ENCODE data around the gene DMRTB1.
"Not testable (repeated sequence)": the region's sequence is repeated elsewhere in the genome, so short reads cannot be mapped to it uniquely, and the experiment has no call there.

Gene DMRTB1

DNA sequence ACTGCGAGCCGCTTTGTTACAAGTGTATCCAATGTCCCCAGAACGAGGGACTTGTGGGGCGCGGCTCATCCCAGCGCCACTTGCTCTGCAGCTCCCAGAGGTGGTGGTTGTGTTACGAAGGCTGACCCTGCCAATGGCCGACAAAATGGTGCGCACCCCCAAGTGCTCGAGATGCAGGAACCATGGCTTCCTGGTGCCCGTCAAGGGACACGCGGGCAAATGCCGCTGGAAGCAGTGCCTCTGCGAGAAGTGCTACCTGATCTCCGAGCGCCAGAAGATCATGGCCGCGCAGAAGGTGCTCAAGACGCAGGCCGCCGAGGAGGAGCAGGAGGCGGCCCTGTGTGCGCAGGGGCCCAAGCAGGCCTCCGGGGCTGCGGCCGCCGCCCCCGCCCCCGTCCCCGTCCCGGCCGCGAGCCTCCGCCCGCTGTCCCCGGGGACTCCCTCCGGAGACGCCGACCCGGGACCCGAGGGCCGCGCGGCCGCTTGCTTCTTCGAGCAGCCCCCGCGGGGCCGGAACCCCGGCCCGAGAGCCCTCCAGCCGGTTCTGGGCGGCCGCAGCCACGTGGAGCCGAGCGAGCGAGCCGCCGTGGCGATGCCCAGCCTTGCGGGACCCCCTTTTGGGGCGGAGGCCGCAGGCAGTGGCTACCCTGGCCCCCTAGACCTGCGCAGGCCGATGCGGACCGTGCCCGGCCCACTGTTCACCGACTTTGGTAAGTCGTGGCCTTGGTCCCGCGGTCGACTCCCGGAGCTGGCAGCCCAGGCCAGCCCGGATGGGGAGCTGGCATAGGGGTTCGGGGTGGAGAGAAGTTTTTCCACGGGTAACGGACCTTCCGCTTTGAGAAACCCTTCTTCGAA is at the start of gene DMRTB1:
Gene DMRTB1 (plus strand): TSS at position 79 of the 855 bp plus-strand sequence. CDS start 55 bp downstream, at position 134.
- no peak for DNase-seq

GRCh38 chr1:53409695-53410094 is 49.5 kb upstream of the DMRTB1 start:
- DNase-seq = no peak

DNA sequence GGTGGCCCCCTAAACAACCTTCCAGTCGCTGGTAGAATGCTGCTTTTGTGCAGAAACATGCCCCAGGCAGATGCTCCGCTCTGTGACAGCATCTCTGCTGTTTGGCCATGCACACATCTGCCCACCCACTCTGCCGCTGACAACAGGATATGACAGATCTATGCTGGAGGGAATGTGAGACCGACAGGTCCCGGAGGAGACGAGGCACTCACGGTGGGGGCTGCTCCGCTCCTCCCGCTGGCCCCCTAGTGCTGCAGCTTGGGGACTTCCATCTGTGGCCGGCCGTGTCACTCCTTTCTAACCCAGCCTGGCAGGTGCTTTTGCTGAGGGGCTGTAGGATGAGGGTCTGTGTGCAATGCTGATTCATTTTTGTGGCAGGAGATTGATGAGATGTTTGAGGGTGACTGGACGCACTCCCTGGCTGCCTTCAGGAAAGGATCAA is 49.1 kb upstream of the DMRTB1 start:
- DNase-seq = peak; percentile 24

DNA sequence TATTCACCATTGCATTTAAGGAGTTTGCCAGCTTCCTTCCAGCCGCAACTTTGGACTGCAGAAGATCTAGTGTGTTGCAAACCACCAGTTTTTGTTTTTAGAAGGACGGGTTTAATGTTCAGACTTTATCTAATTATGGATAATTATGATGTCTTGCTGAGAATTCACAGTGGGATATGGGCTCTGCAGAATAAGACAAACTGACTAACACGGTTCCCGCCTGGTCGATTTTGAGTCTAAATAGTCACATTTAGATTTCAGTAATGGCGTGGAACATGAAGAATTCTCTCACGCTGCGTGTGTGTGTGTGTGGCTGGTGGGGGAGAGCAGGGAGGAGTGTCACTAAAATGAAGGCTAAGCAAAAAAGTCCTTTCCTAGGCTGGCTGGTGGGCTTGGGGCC is 48.5 kb upstream of the DMRTB1 start:
- DNase-seq = no peak

- peak; percentile 14 for DNase-seq
Observed at GRCh38 chr1:53411541-53412152, 47.6 kb upstream of the DMRTB1 start.

- no peak for DNase-seq
Observed at GRCh38 chr1:53412285-53413174, 46.7 kb upstream of the DMRTB1 start.

DNA sequence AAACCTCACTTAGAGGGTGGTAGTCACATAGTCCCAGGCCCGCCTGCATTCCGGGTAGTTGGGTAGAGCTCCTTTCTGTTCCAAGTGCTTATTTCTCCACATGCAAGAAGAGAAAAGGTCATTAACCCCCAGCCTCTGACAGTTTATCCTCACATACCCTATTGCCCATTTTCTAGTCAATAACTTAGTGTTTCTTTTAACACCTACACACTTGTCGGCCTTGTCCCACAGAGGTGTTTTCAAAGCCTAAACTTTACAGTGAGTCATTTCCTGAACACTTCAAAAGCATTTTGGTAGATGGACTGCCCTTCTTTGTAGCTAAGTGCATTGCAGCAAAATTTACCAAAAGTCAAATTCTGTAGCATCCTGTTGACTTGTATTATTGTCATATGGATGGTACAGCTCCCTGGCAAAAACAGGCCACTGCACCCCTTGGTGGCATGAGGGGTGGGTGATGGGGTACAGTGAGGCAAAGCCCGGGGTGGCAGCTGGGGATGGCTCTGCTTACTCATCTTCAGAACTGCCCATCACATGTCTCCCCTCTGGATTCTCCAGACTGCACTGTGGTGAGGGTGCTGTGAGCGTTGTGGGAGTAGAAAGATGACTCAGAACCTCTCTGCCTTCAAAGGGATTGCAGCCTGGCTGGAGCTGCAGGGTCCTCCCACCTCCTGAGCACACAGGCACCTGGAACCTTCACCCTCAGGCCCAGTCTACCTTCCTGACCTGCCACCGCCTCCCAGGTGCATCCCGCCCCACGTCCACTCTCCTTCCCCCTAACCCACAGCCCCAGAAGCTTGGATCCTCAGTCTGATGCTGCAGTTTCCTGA is 45.8 kb upstream of the DMRTB1 start:
- DNase-seq = peak; percentile 72

- DNase-seq = no peak
Observed at GRCh38 chr1:53414632-53415031, 44.6 kb upstream of the DMRTB1 start.

DNA sequence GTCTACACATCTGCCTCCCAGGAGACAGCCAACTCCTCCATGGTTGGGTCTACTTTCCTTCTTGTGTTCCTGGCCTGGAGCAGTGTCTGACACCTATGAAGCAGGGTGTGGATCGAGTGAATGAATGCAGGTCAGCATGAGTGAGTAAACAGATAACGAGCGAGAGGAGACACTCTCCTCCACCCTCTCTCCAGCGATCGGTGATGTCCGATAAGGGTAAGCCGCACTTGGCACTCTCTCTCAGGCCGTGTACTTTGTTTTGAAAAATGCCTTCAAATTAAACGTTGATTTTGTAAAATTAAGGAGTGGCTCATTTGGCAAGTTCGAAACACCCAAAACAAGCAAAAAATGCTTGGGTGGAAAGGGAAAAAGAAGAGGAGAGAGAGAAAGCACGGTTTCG is 43.8 kb upstream of the DMRTB1 start:
- no peak for DNase-seq

DNA sequence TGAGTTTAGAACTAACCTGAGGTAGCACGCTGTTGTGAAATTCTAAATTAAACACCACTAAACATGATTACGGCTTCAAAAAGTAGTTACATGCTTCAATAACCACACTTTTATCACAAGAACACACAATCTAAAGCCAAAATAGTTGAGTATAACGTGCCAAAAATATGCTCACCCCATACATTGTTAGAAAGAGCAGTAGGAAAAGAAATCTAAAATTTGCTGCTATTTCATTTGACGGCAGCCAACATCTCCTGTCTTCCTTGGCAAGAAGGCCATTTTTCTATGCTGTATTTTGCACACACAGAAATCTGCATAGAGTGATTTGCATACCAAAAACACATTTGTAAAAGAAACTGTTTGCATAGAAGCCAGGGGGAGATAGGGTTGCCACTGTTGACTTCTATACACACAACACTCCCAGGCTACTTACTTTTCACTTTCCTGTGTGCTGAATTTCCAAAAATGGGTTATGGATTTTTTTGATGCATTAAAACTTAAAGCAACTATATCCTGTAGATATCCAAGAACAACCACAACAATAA is 42.9 kb upstream of the DMRTB1 start:
- DNase-seq = no peak

- DNase-seq = no peak
Observed at GRCh38 chr1:53417074-53417511, 42.1 kb upstream of the DMRTB1 start.

DNA sequence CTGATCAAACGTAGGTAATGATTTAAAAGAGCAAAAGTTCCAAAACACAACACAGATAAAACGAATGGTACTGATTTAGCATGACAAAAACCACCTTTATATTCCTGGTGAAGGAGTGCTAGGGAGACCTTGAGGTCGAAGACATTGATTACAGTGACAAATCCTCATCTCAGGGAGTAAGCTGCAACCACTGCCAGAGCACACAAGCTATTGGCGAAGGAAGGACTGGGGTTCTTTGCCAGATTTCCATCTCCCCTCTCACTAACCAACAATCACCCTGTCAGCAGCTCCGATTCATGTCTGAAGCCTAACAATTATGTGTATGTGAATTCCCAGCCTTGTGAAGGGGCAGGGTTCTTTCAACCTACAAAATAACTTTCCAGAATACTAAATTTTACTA is 40.2 kb upstream of the DMRTB1 start:
- DNase-seq = no peak

- no peak for DNase-seq
Observed at GRCh38 chr1:53420341-53420740, 38.9 kb upstream of the DMRTB1 start.

- DNase-seq = no peak
Observed at GRCh38 chr1:53421208-53421607, 38.0 kb upstream of the DMRTB1 start.

GRCh38 chr1:53430261-53430660 is 28.9 kb upstream of the DMRTB1 start:
- DNase-seq = no peak

- DNase-seq = no peak
Observed at GRCh38 chr1:53430779-53431178, 28.4 kb upstream of the DMRTB1 start.

DNA sequence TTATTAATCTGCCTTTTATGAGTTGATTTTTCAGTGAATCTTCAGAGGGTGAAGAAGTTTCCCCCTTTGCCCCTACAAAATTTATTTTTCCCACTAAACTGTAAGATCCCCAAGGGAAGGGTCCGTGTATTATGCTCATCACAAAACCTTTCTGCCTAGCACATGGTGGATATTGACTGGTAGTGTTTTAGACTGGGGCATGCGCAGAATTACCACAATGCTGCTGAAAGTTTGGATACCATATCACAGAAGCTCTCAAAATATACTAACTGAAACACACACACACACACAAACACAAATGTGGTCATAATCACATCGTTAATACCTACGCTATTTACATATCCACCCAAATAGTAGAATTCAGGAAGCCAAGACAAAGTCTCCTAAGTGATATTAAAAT is 28.0 kb upstream of the DMRTB1 start:
- DNase-seq = no peak

DNA sequence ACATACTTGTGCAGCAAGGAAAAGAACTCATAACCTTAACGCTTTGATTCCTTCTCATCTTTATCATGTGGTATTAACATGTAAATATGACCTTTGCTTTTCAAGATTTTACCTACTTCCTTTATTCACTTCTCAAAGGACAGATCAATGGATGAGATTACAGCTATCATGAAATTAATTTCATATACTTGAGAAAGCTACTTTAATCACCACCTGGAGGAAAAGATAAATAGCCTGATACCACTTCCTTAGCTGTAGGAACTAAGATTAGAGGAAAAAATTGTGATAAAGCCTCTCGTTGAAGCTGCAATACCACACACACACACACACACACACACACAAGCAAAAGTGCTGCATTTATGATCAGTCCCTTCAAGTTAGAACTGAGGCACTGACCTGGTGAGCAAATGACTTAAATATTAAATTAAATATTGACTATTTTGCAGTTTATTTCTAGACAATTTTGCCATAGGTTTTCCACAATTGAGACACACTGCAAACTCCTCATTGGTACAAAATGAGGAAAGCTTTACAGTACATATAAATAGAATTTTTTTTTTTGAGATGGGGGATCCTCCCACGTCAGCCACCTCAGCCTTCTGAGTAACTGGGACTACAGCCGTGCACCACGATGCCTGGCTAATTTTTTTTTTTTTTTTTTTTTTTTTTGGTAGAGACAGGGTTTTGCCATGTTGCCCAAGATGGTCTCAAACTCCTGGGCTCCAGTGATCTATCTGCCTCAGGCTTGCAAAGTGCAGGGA is 27.2 kb upstream of the DMRTB1 start:
- no peak for DNase-seq

GRCh38 chr1:53432611-53433010 is 26.6 kb upstream of the DMRTB1 start:
- DNase-seq = no peak

DNA sequence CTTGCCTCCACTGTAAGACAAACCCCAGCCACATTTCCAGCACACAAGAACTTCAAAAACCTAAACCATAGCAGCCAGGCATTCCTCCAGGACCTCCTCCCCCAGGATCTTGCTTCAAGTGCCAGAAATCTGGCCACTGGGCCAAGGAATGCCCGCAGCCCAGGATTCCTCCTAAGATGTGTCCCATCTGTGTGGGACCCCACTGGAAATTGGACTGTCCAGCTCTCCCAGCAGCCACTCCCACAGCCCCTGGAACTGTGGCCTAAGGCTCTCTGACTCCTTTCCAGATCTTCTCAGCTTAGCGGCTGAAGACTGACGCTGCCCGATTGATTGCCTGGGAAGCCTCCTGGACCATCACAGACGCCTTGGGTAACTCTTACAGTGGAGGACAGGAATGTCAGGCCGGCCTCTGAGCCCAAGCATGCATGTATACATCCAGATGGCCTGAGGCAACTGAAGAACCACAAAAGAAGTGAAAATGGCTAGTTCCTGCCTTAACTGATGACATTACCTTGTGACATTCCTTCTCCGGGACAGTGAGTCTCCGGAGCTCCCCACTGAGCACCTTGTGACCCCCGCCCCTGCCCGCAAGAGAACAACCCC is 24.7 kb upstream of the DMRTB1 start:
- not testable (repeated sequence) for DNase-seq

DNA sequence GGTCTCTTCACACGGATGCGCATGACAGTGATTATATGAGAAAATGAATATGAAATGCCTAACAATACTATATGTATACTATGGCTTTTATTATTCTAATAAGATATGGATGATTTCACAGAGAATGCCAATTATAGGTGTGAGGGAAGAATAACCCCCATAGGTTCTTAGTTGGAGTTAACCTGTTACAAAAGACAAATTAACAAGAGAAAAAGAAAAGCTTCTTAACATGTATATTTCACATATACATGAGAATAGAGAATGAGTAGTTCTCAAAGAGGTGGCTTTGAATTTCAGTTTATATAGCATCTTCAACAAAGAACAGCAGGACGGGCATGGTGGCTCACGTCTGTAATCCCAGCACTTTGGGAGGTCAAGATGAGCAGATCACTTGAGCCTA is 24.0 kb upstream of the DMRTB1 start:
- DNase-seq = no peak
